ENCODE data around the gene RNPS1.

The RNPS1 gene

GRCh38 chr16:2244301-2244700, 23.6 kb downstream of the RNPS1 start:
- TF ChIP-seq RAD21 (IDR thresholded peaks at IDR 0.05; ENCODE audit: low read depth), result 0 out of 2 replicates have a peak, but pooled peaks have one; percentile 4
- no peak for TF ChIP-seq YY1 (IDR thresholded peaks at IDR 0.05; ENCODE audit: low read depth)

GRCh38 chr16:2243781-2244180, 24.1 kb downstream of the RNPS1 start:
- TF ChIP-seq ZBTB7A (IDR thresholded peaks at IDR 0.05; ENCODE audit: low read depth), result no peak

- no peak for TF ChIP-seq CEBPB (IDR thresholded peaks at IDR 0.05)
- no peak for TF ChIP-seq RAD21 (IDR thresholded peaks at IDR 0.05; ENCODE audit: low read depth)
- TF ChIP-seq YY1 (IDR thresholded peaks at IDR 0.05; ENCODE audit: low read depth), result no peak
- TF ChIP-seq TEAD4 (IDR thresholded peaks at IDR 0.05), result no peak
- TF ChIP-seq EGR1 (IDR thresholded peaks at IDR 0.05), result no peak
- no peak for TF ChIP-seq EP300 (IDR thresholded peaks at IDR 0.05; ENCODE audit: borderline replicate concordance)
- no peak for TF ChIP-seq FOXM1 (IDR thresholded peaks at IDR 0.05; ENCODE audit: borderline replicate concordance, low read depth)
- no peak for TF ChIP-seq TCF12 (IDR thresholded peaks at IDR 0.05; ENCODE audit: low read depth)
- TF ChIP-seq NFIC (IDR thresholded peaks at IDR 0.05), result no peak
- no peak for TF ChIP-seq TAF1 (IDR thresholded peaks at IDR 0.05; ENCODE audit: low read depth)
- no peak for TF ChIP-seq ZBTB7A (IDR thresholded peaks at IDR 0.05; ENCODE audit: low read depth)
- no peak for TF ChIP-seq USF1 (IDR thresholded peaks at IDR 0.05)
- TF ChIP-seq REST (IDR thresholded peaks at IDR 0.05; ENCODE audit: low read depth), result no peak
- no peak for TF ChIP-seq MAX (IDR thresholded peaks at IDR 0.05)
- TF ChIP-seq CREB1 (IDR thresholded peaks at IDR 0.05; ENCODE audit: low read depth), result no peak
Measured at GRCh38 chr16:2243031-2243528, 24.8 kb downstream of the RNPS1 start.

- TF ChIP-seq TCF12 (IDR thresholded peaks at IDR 0.05; ENCODE audit: low read depth) (no peak), USF1 (IDR thresholded peaks at IDR 0.05) (no peak), REST (IDR thresholded peaks at IDR 0.05; ENCODE audit: low read depth) (no peak), NFIC (IDR thresholded peaks at IDR 0.05) (no peak), YY1 (IDR thresholded peaks at IDR 0.05; ENCODE audit: low read depth) (no peak), MAX (IDR thresholded peaks at IDR 0.05) (no peak), TEAD4 (IDR thresholded peaks at IDR 0.05) (no peak), CEBPB (IDR thresholded peaks at IDR 0.05) (no peak), EGR1 (IDR thresholded peaks at IDR 0.05) (no peak), FOXM1 (IDR thresholded peaks at IDR 0.05; ENCODE audit: borderline replicate concordance, low read depth) (no peak), RAD21 (IDR thresholded peaks at IDR 0.05; ENCODE audit: low read depth) (no peak), TAF1 (IDR thresholded peaks at IDR 0.05; ENCODE audit: low read depth) (no peak), CREB1 (IDR thresholded peaks at IDR 0.05; ENCODE audit: low read depth) (no peak), ZBTB7A (IDR thresholded peaks at IDR 0.05; ENCODE audit: low read depth) (no peak), EP300 (IDR thresholded peaks at IDR 0.05; ENCODE audit: borderline replicate concordance) (no peak)
Measured at GRCh38 chr16:2242598-2242997, 25.3 kb downstream of the RNPS1 start.

- TF ChIP-seq CEBPB (IDR thresholded peaks at IDR 0.05) (no peak), EP300 (IDR thresholded peaks at IDR 0.05; ENCODE audit: borderline replicate concordance) (no peak), NFIC (IDR thresholded peaks at IDR 0.05) (no peak), YY1 (IDR thresholded peaks at IDR 0.05; ENCODE audit: low read depth) (no peak), CREB1 (IDR thresholded peaks at IDR 0.05; ENCODE audit: low read depth) (no peak), TEAD4 (IDR thresholded peaks at IDR 0.05) (no peak), TCF12 (IDR thresholded peaks at IDR 0.05; ENCODE audit: low read depth) (no peak), MAX (IDR thresholded peaks at IDR 0.05) (no peak), USF1 (IDR thresholded peaks at IDR 0.05) (no peak), REST (IDR thresholded peaks at IDR 0.05; ENCODE audit: low read depth) (no peak), EGR1 (IDR thresholded peaks at IDR 0.05) (no peak)
Measured at GRCh38 chr16:2238838-2239675, 28.9 kb downstream of the RNPS1 start.

All from Ishikawa (cell line).